Superior temporal gyrus (tissue), 1 donor: ENCODE data around the gene CCL28.
"Not testable (repeated sequence)": the region's sequence is repeated elsewhere in the genome, so short reads cannot be mapped to it uniquely, and the experiment has no call there.

Source experiments
- DNase-seq: peaks from one replicate; pipeline ENCODE4 v3.0.0-alpha.2; 2016; ENCODE audit errors: extremely low spot score

The CCL28 gene, protein sequence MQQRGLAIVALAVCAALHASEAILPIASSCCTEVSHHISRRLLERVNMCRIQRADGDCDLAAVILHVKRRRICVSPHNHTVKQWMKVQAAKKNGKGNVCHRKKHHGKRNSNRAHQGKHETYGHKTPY

DNA sequence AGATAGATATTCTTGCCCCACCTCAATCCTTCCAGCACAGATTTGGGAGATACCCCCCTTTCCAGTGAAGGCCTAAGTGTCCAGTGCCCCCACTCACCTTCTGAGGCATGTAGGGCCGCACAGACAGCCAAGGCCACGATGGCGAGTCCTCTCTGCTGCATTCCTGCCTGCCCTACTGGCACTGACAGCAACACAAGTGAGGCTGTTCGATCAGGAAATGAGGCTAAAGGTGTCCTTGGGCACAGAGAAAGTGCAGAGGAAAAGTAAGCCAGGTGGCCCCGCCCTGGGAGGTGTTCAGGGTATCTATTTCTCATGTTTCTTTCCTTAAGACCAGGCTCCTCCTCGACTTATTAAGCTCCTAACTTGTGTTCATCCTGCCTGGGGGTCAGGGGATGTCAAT lies at the start of gene CCL28:
CCL28 (minus strand) TSS at position 236 of the 400 bp plus-strand sequence; CDS start at position 161, 75 bp downstream.
- no peak for DNase-seq

DNA sequence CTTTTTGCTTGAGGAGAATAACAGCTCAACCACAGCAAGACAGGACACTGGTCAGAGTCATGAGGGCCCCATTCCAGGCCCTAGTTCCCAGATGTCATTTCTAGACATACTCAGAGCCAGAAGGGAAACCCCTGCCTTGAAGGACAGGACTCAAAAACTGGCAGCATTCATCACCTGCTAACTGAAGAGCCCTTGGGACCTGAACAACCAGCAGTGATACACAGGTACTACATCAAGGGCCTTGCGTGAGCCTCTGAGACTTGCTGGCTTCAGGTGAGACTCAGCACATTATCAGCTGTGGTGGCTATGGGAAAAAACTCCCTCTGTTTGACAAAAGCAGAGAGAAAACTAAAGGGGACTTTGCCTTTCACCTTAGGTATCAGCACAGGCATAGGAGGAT lies 48.9 kb upstream of the CCL28 start:
- no peak for DNase-seq

DNA sequence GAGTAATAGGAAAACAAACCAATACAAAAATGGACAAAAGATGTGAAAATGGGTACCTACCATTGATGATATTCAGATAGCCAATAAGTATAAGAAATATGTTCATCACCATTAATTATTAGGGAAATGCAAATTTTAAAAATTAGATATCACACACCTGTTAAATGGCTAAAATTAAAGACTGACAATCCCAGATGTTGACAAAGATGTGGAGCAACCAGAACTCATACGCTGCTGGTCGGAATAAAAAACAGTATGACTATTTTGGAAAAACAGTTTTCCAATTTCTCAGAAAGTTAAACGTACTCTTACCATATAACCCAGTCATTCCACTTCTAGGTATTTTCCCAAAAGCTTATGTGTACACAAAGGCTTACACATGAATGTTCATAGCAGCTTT lies 44.4 kb upstream of the CCL28 start:
- DNase-seq = no peak

DNA sequence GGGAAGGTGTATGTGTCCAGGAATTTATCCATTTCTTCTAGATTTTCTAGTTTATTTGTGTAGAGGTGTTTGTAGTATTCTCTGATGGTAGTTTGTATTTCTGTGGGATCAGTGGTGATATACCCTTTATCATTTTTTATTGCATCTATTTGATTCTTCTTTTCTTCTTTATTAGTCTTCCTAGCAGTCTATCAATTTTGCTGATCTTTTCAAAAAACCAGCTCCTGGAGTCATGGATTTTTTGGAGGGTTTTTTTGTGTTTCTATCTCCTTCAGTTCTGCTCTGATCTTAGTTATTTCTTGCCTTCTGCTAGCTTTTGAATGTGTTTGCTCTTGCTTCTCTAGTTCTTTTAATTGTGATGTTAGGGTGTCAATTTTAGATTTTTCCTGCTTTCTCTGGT lies 29.4 kb upstream of the CCL28 start:
- not testable (repeated sequence) for DNase-seq

DNA sequence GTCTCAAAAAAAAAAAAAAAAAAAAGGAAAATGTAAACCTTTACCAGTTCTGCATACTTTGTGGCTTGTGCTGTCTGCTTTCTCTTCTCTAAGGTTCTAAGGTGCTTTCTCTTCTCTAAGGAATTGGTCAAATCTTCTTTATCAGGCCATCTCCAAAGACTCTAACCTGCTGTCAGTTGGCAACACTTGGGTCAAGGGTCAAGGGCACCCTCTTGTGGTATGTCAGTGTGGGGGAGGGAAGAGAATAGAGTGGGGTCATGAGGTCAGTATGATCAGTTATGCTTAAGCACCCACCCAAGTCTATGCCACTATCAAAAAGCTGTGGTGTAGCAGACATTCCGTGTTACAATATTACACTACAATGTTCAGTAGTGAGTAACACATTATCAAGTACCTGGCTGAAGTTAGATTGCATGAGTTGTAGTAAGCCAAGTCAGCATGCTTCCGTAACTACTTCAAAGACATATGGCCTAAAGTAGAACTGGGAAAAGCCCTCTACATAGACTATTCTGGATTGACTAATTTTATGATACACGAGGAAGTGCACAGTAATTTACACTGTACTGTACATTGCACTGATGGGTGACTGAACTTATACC lies 25.0 kb upstream of the CCL28 start:
- no peak for DNase-seq

DNA sequence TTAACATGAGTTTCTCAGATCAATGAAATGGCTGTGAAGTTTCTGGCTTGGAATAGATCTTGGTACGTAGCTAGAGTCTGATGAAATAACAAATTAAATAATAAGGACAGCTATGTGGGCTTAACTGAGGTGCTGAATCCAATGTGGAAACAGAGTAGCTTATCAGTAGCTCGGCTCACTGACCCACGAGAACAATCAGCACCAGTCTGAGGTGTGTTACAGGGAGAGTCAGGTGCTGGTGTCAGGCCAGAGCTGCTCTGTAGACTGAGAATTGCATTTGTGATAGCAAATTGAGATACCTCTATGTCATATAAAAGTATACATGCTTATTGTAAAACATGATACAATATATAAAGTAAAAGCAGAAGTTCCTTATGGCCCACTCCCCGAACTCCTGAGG lies 21.2 kb upstream of the CCL28 start:
- DNase-seq = no peak

DNA sequence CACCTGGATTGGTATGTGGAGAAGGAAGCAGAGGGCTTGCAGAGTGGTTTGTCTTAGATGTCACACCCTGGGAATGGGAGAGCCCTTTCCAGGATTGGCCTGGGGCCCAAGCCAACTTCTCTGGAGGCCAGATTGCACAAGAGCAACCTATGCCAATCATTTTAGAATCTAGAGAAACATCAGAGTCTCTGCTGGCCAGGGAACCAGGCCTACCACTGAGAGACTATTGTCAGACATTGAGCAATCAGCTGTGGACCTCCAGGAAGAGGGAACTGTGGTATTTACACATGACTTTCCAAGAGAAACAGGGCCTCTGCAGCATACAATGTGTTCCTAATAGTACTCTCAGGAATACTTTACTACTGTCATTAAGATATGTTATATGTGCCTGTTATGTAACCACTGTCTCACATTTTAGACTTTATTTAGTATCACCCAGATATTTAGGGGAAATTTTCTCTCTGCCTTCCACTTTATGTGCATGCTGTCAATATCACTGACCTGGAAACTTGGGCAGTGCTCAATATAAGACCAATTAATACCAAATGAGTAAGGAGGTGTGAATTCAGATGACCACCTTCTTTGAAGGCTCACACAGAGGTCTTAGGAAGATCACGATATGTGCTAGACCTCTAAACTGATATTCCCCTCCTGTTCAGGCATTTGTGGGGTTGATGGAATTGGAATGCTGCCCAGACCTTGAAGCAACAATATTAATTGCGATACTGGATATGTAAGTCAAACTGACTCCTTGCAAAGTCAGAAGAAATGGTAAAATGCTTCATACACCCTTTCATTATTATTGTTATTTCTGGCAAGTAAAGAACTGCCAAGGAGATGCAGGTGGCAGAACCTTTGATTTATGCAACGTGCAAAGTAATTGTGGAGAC lies 20.5 kb upstream of the CCL28 start:
- no peak for DNase-seq

DNA sequence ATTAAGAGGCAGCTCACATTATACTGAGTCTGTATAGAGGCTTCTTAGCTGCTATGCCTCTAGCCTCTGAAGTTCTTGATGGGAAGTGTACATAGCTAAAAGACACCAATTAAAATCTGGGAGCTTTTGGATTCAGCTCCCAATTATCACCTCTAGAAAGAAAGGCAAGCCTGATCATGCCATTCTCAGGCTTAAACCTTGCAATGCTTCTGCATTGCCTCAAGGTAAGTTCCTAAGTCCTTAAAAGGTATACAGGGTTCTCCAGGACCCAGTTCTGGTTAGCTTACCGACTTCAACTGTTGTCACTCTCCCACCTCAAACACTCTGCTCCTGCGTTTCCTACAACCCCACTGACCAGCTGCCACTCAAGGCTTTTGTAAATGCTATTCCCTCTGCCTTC lies 17.5 kb upstream of the CCL28 start:
- DNase-seq = no peak

DNA sequence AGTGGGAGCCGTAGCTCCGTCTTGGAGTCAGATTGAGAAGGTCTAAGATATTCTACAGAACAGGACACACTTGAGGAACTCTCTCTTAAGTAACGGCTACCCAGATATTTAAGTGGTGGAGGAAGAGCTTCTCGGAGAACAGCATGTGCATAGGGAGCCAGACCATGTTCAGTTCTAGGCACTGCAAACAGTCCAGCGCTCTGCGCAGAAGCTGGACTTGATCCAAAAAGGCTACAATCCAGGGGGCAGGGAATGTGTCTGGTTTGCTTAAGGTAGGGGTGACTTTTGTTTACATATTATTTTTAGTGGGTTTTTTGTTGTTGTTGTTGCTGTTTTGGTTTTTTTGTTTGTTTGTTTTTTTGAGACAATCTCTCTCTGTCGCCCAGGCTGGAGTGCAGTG lies 16.8 kb upstream of the CCL28 start:
- no peak for DNase-seq

DNA sequence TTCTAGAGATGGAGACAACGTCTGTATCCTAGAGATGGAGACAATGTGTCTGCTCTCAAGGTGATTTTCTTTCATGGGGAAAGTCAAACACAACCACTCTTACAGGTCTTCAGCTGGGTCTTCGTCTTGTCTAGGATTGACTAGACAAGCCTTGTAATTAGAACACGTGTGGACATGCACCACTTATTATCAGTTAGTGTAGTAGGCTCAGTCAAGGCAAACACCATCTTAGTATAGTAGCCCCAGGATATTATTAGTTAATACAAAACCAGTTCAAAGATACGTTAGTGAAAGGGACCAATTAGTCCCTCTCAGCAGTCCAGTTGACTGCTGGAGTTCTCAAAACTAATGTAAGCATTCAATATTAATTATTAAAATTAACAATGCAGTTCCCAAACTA lies 15.1 kb upstream of the CCL28 start:
- DNase-seq = no peak

DNA sequence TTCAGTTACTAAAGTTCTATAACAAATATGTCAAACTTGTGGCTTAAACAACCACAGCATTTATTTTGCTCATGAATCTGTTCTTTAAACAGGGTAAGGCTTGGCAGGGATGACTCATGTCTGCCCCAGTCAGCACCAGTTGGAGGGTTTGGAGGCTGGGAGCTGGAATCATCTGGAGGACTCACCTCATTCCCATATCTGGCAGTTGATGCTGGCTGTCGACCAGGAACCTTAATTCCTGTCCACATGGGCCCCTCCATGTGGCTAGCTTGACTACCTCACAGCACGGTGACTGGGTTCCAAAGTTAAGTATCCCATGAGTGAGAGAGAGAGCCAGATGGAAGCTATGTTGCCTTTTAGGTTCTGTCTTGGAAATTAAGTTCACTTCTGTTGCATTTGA lies 13.8 kb upstream of the CCL28 start:
- no peak for DNase-seq

DNA sequence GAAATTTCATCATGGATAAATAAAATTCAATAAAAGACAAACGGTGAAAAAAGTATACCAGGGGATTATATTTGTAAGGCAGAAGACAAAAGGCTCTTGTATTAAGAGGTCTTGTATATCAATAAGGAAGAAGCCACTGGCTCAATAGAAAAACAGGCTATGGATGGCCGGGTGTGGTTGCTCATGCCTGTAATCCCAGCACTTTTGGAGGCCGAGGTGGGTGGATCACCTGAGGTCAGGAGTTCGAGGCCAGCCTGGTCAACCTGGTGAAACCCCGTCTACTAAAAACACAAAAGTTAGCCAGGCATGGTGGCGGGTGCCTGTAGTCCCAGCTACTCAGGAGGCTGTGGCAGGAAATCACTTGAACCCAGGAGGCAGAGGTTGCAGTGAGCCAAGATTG lies 10.9 kb upstream of the CCL28 start:
- DNase-seq = not testable (repeated sequence)

DNA sequence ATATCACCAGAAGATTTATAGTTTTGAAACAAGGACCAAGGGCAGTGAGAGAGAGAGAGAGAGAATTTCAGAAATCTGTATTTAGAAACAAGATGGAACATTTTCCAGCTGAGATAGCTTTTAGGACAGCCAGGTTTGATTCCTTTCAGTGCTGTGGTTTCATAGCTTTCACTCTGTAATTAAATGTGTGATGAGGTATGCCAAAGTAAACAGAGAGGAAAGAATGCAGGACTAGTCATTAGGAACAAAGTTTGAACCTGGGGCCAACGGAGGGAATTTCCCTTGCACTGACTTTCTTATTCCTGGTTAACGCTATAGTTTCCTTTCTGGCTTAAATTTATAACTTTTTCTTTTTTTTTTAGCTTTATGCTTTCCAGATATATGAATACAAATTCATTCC lies 10.0 kb upstream of the CCL28 start:
- DNase-seq = no peak

DNA sequence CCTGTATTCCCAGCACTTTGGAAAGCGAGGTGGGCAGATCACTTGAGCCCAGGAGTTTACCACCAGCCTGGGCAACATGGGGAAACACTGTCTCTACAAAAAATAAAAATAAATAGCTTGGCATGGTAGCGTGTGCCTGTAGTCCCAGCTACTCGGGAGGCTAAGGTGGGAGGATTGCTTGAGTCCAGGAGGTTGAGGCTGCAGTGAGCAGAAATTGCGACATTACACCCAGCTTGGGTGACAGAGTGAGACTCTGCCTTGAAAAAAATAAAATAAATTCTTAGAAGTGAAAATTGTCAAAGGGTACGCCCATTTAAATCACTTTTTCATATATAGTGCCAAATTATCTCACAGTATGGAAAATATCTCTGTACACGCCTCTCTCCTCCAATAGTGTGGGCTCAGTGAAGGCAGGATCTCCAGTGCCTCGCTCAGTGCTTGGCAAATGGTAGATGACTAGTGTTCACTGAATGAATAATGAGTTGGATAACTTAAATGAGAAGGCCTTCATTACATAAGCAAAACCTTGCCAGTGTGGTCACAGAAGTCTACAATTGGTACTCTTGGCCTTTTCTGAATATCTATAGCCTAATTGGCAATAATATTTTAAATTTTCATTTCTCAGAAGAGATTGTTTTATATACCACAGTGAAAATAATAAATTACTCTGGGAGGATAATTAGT lies 9.4 kb upstream of the CCL28 start:
- DNase-seq = no peak

DNA sequence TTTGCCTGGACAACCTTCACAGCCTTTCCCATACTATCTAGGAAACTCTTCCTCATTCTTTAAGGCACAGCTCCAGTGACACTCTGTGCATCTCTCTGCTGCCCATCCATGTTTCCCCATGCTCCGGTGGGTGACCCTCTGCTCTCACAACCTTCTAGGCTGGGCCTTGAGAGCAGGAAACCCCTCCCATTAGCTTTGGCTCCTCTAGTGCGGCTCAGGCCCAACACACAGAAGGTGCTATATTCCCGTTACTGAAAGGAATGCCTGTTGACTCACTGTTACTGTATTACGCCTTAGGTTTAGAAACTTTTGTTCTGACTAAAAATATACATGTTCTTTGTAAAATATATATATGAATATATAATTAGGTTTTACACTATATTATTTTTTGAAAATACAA lies 8.1 kb upstream of the CCL28 start:
- DNase-seq = no peak

DNA sequence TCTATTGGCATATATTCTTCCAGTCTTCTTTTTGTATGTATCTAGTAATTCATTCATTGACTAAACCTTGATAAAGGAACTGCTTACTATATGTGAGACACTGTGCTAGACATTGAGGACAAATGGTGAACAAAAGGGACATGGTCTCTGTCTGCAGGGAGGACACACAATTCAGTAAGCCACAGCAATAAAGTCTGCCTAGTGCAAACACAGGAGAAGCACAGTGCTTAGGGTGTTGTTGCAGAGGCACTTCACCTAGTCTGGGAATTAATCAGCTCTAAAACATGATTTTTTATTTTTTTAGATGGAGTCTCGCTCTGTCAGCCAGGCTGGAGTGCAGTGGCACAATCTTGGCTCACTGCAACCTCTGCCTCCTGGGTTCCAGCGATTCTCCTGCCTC lies 6.4 kb upstream of the CCL28 start:
- DNase-seq = no peak

DNA sequence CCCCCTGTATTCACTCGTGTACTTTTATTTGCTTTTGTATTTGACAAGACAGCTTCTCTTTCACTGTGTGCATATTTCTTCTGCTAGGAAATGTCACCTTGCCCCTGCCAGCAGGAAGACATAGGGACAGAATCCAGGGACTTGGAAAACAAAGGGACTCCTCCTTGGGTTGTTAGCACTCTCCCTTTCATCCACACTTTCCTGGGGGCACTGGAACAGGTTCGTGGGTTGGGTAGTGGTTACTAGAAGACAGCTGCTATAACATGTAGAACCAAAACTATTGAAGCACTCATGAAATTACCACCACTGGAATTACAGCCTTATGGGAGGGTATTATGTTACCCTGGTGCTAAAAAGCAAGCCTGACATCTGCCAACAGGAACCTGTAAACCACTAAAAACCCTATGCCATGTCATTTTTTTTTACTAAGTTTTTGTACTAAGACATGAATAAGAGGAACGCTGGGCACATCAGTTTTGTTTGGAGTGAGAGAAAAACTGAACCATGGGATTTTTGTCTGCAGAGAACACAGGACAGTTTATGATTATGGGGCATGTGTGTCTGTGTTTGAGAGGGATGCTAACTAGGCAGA lies 4.7 kb upstream of the CCL28 start:
- DNase-seq = no peak

DNA sequence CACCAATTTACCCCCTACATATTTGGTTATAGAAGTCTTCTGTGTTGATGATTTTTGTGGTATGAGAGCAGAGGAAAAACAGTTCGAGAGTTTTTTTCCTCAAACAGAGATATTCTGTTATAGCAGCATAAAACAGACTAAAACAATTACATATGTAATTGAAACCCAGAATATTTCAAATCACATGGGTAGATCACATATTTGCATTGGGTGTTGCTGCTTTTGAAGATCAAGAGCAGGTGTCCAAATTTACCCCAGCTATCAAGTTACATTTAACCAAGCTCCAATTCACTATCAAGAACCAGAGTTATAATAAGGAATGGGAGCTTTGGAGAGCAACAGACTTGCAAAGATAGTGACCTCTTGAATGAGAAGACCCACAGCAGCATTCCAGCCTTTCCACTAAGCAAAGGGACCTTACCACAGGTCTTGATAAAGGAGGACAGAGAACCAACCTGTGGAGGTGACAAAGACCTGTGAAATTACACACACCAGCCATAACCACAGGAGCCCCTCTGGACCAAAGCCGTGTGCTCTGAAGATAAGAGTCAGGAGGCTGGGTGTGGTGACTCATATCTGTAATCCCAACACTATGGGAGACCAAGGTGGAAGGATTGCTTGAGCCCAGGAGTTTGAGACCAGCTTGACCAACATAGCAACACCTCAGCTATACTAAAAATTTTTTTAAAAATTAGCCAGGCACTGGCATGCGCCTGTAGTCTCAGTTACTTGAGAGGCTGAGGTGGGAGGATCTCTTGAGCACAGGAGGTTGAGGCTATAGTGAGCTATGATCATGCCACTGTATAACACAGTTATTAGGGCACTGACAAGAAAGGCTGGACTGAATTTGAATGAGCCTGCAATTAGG lies 4.0 kb upstream of the CCL28 start:
- no peak for DNase-seq

DNA sequence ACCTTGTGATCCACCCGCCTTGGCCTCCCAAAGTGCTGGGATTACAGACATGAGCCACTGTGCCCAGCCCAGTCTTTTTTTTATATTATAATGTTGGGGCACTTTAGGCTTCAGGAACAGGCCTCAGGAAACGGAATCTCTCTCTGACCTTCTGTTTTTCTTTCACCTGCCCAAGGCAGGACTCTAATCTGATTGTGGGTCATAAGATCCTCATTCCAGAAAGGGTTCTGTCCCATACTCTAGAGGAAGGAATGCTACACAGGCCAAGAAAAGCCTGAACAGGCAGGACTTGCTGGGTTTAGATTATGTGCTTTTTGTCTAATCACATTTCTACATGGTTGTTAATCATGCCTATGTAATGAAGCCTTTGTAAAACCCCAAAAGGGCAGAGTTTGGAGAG lies 1.8 kb upstream of the CCL28 start:
- DNase-seq = no peak

DNA sequence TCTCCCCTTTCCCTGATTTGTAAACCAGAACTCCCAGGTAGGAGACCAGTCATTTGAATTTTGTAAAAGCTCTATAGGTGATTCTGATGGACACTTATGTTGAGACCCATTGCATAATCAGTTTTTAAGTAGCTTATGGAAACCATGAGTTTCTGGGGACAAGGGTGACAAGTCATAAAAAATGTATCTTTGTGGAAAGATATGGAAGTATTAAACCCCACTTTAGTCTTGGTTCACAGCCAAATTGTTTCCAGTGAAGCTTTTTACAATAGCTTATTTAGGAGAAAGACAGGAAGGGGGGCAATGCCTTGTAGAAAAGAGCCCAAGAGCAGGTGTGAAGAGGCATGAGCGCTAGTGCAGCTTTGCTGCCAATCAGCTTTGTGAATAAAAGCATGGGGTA lies 453 bp upstream of the CCL28 start:
- no peak for DNase-seq

DNA sequence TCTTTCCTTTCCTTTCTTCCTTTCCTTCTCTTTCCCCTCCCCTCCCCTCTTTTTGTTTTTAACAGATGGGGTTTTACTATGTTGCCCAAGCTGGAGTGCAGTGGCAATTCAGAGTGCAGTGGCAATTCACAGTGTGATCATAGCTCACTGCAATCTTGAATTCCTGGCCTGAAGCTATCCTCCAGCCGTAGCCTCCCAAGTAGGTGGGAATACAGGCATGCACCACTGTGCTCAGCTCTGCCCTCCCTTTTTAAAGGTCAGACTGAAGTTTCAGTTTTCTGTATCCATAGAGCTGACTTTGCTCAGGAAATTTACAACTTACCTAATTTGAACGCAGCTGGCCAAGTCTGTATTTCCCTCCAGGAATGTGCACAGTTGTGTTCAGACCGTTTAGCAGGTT lies 696 bp downstream of the CCL28 start:
- no peak for DNase-seq
